ENCODE results near the gene TMOD2.

The TMOD2 gene

GRCh38 chr15:51750792-51751696 is at the start of gene TMOD2:
TSS of gene TMOD2 (plus strand) at chr15:51751597. CDS start at chr15:51766442, 14,845 bp downstream.
- peak; percentile 66 for DNase-seq

GRCh38 chr15:51702710-51703109 is 48.7 kb upstream of the TMOD2 start:
- no peak for DNase-seq

- DNase-seq = no peak
Measured at GRCh38 chr15:51706291-51706690, 45.1 kb upstream of the TMOD2 start.

- no peak for DNase-seq
Measured at GRCh38 chr15:51706926-51707608, 44.3 kb upstream of the TMOD2 start.

GRCh38 chr15:51708013-51708412 is 43.4 kb upstream of the TMOD2 start:
- peak; percentile 29 for DNase-seq

GRCh38 chr15:51709031-51709430 is 42.4 kb upstream of the TMOD2 start:
- DNase-seq = no peak

GRCh38 chr15:51714162-51714561 is 37.2 kb upstream of the TMOD2 start:
- DNase-seq = no peak

- no peak for DNase-seq
Measured at GRCh38 chr15:51714911-51715310, 36.5 kb upstream of the TMOD2 start.

GRCh38 chr15:51718219-51718618 is 33.2 kb upstream of the TMOD2 start:
- no peak for DNase-seq

GRCh38 chr15:51718746-51719145 is 32.7 kb upstream of the TMOD2 start:
- DNase-seq = no peak

GRCh38 chr15:51720201-51720995 is 31.0 kb upstream of the TMOD2 start:
- no peak for DNase-seq

- DNase-seq = no peak
Measured at GRCh38 chr15:51721199-51721960, 30.0 kb upstream of the TMOD2 start.

- no peak for DNase-seq
Measured at GRCh38 chr15:51724199-51724598, 27.2 kb upstream of the TMOD2 start.

GRCh38 chr15:51724673-51725072 is 26.7 kb upstream of the TMOD2 start:
- no peak for DNase-seq

- DNase-seq = peak; percentile 47
Measured at GRCh38 chr15:51726302-51727073, 24.9 kb upstream of the TMOD2 start.

GRCh38 chr15:51727141-51727897 is 24.1 kb upstream of the TMOD2 start:
- no peak for DNase-seq

GRCh38 chr15:51731549-51732267 is 19.7 kb upstream of the TMOD2 start:
- DNase-seq = no peak

GRCh38 chr15:51732646-51733045 is 18.8 kb upstream of the TMOD2 start:
- no peak for DNase-seq

- no peak for DNase-seq
Measured at GRCh38 chr15:51735228-51736010, 16.0 kb upstream of the TMOD2 start.

Data from NCI-H2171 (cell line).